Activated CD4-positive, alpha-beta T cell treated with anti-CD3 and anti-CD28 coated beads for 48 hours (primary cell): ENCODE measurements around the gene KIF18A.
A peak's percentile ranks its signal among the peaks of the same experiment; 100 is the strongest.
"Not testable (repeated sequence)": the region's sequence is repeated elsewhere in the genome, so short reads cannot be mapped to it uniquely, and the experiment has no call there.

ENCODE experiments used
- DNase-seq: peaks from one replicate; pipeline ENCODE4 v3.0.0-alpha.2; 2020

Gene KIF18A

DNA sequence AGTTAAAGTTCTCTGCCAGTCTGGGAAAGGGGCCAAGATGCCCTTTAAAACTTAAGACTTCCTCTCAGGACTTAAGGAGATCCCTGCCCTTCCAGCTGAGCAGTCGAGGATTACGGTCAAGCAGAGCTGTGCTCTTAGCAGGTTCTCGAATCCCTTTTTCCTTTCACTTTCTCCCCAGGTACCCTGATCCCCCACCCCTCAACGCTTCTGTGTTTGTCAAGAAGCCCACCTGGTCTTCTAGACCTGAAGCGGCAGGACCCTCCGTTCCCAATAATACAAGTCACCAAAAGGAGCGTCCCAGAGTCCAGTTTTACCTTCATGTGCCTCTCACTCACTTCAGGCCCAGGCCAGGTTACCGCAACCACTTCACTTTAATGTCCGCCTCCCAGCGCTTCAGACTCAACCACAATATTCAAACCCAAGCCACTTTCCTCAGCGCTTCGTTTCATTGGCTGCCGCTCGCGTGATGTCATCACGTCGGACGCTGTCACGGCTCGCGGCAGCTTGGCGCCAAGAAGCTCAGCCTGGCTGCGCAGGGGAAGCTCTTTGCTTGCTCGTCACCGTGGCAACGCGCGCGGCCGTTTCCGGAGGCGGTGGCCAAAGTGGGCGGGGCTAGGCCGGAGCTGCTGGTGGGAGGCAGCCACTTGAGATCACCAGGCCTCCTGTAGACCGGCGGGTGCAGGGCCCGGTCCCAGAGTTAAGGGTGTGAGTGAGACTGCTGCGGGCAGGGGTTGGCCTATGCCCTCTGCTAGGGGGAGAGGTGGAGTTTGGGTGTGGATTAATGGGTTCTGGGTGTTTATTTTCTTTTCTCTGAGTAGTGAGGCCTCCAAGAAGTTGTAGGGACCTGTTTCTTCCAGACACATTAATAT, at the start of gene KIF18A, which contains the start of gene METTL15:
KIF18A (minus strand) TSS at position 407 of the 869 bp plus-strand sequence. CDS start 10,209 bp downstream, outside the sequence.
METTL15 (plus strand) TSS at position 639 of the 869 bp plus-strand sequence. CDS start 4,947 bp downstream, outside the sequence.
- DNase-seq, result peak; percentile 99

DNA sequence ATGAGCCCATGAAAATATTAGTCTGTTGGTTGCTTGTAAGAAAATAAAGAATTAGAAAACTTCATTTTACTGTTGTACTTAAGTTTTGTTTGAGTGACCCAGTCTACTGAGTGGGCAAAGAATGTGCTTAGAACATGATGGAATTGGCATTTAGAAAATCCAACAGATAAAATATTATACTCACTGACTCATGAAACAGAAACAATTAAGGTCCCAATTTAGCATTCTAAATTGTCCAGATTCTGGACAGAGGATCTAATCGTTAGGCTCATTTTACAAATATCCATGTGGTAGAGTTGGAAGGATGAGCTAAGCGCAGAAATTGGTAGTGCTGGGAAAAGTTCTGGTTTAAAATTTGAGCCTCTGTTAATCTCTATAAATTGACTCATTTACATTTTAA, 45.6 kb upstream of the KIF18A start:
- DNase-seq, result no peak

DNA sequence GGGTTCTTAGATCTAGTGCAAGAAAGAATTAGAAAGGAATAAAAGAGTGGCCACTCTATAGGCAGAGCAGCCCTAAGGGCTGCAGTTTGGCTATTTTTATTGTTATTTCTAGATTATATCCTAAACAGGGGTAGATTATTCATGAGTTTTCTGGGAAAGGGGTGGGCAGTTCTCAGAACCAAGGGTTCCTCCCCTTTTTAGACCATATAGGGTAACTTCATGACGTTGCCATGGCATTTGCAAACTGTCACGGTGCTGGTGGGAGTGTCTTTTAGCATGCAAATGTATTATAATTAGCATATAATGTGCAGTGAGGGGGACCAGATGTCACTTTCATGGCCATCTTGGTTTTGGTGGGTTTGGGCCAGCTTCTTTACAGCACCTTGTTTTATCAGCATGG, 44.8 kb upstream of the KIF18A start:
- DNase-seq, result no peak

DNA sequence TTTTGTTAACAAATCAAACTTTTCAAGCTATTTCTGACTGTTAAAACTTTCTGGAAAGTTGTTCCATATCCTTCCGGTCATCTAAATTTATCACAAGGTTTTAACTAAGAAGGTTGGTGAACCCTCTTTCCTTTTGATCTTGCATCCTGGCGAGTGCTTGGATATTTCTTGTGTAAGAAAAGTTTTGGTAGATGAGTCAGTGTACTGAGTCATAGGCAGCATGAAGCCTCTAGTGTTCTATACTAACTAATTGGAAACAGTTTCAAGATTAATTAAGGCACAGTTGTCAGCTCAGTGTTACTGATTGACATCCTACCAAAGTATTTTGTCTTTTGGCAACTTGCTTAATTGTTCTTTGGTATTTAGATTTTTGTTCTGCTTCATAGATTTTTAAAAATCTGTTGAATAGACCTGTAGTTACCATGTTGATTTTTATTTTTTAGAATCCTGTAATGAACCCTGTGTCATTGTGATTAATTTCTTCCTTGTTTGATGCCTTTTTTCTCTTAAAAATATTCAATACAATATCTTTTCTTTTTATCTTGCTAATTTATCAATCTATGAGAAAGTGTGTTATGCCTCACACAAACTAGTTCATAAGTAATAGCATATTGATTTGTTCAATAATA, 38.3 kb upstream of the KIF18A start:
- DNase-seq, result no peak

DNA sequence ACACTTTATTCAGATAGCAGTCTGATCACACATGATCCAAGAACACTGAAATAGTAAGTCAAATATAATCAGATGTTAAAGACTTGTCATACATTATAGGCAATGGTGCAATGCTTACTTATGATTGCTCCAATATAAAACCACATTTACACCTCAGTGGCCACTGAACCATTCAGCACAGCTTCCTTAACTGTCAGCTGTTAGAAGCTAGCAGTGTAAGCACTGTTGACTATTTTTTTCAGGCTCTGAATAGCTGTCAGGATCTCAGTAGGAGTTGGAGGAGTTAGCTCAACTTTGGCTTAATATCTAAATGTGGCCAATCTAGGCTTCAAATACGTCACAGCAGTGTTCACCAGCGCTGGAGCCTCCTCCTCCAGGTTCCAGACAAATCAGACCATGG, 36.9 kb upstream of the KIF18A start:
- no peak for DNase-seq

DNA sequence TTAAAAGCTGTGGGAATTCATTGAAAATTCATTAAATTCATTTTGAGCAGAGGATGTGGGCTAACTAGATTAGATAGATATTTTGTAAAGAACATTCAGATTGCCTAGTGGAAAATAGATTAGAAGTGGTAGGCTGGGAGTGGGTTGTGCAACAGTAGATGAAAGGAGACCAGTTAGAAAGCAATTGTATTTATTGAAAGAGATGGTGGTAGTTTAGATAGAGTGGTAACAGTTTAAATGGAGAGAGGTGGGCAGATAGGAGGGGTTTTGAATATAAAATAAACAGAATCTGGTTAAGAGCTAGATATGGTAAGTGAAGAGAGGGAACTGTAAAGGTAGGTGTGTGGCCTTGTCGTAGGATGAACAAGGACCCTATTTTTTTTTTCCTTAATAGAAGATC, 34.8 kb upstream of the KIF18A start:
- DNase-seq, result no peak

DNA sequence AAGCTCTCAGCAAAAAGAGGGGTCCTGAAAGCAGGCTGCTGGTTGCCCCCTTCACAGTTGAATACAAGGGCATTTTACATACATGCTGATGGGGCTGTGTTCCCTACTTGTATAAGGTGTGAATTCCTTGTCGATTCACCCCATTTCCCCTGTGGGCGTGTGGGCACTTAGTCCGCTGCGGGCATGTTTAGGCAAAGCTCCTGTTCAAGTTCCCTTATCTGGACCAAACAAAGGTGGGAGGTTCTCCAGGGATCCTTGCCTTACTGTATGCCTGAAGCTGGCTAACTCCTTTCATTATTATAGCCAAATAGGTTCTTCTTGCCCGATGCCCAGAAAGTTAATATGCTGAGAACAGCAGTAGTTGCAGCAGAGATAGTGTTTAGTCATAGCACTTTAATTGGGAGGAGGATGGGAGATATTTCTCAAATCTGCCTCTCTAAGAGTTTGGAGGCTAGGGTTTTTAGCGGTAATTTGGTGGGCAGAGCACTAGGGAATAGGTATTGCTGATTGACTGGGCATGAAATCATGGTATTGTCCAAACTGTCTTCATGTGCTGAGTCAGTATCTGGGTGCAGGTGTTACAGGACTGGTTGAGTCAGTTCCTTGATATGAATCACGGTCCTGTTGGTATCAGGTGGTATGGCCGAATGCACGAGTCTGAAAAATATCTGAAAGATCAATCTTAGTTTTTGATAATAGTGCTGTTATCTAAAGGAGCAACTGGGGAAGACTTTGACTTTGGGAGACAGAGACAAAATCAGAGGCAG, 32.9 kb upstream of the KIF18A start:
- DNase-seq, result no peak

DNA sequence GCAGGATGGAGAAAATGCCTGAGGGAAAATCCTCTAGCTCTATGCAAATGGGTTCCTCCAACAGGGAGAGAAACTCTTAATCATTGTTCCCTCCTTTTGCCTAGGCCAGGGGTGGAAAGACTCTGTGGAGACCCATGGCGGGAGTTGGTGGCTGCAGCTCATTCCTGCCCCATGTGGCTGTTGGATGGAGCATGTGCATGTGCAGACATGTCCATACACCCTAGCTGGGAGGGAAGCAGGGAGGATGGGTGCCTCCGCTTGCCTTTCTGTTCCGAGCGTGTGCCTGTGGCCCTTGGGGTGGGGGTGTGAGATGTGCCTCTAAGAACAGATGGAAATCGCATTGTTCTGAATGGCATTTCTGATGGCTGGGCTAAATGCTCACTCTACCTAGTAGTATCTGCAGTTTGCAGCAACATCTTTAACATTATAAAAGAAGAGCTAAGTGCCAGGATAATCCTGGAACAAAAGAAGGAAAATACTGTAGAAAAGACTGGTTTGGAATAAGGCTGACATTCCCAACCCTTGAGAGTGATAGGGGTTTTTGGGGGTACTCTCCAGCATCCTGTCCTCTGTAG, 32.0 kb upstream of the KIF18A start:
- DNase-seq, result no peak

DNA sequence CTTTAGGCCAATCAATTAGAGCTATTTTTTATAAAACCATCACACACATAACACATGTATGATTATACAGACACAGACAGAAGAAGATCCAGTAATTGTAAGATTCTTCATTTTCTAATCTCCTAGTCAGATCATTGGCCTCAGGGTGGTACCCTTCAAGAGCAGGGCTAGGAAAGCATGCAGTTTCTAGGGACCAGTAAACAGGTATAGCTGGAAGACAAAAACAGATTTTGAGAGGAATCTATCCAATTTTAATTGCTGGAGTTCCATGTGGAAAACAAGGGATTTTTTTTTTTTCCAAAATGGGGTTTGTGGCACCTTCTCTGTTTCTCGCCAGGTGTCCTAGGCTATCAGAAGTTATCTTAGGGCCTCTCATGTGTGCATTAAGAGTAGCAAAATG, 29.9 kb upstream of the KIF18A start:
- no peak for DNase-seq

DNA sequence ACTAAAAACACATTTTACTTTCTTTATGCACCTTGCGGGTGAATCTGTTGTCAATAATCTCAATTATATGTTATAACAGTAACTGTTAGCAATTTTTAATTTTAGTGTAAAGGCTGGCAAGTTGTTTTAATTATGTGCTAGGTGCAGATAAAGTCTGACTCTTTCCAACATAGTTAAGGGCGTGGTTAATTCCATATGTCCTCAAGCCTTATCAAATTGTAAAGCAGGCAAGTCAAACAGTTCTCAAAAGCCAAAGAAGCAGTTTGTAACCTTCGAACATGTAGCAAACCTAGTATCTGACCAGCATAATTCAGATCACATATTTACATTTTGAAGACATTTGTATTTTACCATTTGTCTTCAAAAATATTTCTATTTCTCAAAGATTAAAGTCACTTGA, 29.4 kb upstream of the KIF18A start:
- DNase-seq, result no peak

DNA sequence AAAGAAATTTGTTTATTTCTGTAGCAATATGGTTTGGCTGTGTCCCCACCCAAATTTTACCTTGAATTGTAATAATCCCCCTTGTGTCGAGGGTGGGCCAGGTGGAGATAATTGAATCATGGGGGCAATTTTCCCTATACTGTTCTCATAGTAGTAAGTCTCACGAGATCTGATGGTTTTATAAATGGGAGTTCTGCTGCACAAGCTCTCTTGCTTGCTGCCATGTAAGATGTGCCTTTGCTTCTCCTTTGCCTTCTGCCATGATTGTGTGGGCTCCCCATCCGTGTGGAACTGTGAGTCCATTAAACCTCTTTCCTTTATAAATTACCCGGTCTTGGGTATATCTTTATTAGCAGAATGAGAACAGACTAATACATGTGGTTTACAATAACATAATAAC, 28.2 kb upstream of the KIF18A start:
- DNase-seq, result not testable (repeated sequence)

DNA sequence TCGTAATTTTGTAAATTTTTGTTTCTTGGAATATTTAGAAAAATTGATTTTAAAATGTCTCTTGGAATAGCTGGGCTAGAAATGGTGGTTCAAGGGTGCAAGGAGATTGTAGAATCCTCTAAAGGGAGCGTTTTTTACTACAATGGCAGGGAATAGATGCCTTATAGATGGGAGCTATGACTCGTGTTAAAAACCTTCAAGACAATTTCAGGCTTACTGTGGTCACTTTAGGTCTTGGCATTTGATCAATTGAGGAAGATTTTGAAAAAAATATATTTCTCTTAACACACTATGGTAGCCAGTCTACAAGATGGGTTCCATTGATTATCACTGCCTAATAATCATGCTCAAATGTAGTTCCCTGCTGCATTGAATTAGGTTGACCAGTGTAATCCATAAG, 25.2 kb upstream of the KIF18A start:
- no peak for DNase-seq

DNA sequence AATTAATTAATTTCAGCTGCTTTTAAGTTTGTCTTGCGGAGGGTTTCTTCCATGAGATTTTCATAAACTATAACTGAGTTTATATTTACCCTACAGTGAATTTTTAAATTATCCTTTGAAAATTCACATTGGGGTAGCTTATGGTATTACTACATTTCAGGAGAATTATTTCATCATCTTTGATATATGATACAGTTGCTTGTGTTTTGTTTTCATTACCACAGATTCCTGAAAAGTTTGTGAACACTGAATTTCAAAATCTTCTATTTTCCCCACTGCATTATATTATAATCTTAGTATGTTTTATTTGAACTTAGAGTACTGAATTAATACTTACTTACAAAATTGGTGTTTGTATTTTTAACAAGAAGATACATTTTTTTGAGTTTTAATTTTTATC, 24.6 kb upstream of the KIF18A start:
- DNase-seq, result no peak

DNA sequence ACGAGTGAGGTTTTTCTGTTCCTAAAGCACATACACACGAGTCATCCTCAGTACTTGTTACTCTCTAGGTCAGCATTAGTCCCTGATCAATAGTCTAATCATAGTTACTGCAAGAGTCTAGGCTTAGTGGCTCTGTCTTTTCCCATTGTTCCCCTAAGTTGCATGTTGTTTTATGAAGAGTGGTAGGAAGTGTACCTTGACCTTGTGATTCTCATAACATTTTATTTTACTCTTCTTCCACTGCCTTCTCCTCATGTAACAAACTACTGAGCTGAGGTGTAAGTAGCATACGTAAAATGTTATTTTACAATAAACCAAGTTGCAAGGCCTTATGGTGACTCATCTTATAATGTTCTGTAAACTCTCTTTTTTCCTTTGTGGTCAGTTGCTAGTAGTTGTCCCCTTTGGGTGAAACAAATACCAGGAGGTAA, 15.2 kb upstream of the KIF18A start:
- DNase-seq, result no peak

DNA sequence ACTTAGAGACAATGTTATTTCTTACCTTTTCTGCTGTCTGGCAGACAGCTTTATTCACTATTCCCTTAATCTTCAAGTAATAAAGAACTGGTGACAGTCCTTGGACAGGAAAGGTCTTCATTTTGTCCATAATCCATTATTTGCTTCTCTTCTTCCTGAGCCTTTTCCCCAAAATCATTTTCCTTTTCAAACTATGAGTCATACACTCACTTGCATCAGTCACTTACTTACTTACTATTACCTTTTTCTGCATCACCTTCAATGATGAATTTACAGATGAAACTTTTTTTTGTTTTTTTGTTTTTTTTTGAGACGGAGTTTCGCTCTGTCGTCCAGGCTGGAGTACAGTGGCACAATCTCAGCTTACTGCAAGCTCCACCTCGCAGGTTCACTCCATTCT, 9.8 kb upstream of the KIF18A start:
- no peak for DNase-seq

DNA sequence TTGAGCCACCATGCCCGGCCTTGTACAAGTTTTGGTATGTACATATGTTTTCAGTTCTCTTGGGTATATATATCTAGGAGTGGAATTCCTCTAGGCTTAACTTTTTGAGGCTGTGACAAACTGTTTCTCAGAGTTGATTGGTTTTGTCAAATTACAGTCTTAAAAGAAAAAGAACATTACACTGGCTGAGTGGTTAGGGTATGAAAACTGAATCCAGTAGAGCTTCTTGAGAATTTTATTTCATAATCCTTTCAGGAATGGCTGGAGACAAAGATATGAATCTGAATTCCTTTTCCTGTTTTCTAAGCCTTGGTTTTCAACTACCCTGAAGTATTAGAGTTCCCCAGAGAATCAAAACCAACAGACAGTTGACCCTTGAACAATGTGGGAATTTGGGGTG, 6.8 kb upstream of the KIF18A start:
- no peak for DNase-seq

DNA sequence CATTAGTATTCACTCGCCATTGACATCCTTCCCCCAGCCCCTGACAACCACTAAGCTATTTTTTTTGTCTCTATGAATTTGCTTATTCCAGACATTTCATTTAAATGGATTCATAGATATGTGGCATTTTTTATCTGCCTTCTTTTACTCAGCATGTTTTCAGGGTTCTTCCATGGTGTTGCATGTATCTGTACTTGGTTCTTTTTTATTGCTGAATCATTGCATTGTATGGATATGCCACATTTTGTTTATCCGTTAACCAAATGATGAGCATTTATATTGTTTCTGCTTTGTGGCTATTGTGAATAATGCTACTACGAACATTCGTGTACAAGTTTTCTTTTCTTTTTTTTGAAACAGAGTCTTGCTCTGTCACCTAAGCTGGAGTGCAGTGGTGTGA, 6.2 kb upstream of the KIF18A start:
- no peak for DNase-seq

DNA sequence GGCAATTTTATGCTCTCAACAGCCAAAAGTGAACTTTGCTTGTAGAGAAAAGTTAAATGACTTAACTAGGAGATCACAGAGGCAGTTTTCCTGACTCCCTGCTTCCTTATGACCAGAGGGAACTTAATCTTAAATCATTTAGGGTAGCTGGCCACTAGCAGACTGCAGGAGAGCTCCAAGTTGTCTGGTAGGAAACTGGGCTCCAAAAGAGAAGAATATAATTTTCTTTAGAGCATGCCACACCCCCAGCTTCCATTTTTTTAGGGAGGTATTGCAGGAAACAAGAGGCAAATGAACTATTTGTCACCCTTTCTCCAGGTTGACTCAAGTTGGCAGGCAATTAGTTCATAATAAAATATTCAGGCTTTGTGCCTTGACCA, 2.9 kb upstream of the KIF18A start:
- DNase-seq, result no peak

DNA sequence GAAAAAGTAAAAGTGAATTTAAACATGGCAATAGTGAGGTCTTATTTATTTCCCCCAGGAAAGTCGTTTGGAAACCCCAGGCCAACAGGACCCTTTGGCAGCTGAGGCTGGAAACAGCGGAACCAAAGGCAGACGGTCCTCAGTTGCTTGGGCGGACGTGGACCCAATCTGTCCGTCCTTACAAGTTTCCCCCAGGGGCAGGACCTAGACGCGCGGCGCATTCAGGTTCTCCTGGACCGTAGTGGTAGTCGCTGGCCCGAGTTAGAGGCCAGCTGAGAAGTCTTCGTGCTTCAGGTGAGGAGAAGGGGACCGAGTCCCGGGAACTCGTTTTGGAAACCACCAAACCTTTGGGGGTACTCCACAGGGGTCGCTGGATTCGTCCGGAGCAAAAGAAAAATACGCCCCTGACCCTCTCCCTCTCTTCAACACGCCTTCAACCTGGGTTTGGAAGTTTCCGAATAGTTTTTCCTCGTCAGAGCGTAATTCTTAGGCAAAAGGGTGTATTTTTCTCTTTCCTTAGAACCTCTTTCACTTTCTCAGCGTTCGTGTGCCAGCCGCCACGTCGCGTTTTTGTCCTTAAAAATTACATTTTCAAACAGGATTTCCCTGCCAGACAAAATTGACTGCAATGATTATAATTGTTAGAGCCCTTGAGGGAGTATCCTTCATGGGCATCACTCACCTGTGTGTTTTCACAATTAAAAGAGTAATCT, 2.3 kb upstream of the KIF18A start:
- peak; percentile 72 for DNase-seq

DNA sequence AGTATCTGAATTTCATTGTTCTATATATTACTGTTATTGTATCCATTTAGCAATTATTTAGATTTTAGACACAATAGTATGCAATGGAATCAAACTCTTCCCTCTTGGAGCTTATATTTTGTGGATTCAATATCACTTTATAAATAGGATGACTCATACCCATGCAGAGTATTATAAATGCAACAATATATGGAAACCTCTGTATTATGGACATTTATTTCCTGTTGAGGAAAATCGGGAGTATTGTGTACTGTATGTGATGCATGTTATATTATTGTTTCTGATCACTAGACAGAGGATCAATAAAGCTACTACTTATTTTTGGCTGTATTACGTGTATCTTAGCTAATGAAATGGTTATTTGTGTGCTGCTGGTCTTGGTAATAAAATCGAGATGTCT, 1.0 kb upstream of the KIF18A start:
- DNase-seq, result no peak

DNA sequence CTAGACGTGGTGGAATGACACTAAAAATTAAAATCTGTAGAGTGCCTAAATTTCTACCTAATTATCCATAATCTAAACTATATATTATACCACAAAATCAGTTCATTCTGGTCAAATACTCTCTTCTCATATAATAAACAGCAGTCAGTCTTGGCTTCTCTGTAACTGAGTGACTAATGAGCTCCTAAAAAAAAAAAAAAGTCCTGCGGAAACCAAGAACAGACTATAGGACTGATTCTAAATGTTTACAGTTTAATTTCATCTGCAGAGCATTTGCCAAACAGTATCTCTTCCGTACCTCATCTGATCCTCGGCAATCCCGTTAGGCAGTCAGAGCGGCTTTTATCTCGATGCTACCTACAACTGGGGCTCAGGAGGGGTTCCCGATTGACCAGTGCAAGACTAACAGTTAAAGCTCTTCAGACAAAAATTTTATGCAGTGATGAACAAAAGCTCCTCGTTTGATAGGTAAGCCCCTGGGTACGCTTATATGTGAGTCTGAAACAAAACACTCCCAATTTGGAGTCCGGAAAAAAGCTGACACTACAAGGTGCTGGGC, 686 bp downstream of the KIF18A start:
- DNase-seq, result peak; percentile 9

DNA sequence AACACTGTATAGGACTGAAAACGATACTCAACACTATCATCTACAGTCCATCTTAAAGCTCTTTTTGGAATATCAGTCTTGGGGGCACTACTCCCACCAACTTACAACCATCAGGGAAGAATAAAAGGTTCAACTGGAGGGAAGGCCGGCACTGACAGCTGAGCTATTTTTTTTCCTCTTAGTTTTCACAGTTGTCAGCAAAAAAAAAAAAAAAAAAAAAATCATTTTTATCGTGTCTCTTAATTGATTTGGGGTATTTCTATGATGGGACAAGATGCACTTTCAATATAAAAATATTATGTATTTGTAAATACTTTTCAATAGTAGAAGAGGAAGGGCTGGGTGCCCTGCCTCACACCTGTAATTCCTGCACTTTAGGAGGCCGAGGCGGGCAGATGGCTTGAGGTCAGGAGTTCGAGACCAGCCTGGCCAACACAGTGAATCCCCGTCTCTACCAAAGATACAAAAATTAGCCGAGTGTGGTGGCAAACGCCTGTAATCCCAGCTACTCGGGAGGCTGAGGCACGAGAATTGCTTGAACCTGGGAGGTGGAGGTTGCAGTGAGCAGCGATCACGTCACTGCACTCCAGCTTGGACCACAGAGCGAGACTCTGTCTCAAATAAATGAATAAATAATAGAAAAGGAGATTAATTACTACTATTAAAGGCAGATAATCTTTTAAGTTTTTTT, 1.5 kb downstream of the KIF18A start:
- no peak for DNase-seq
